Liver (tissue), 9 donors: ENCODE measurements around the gene HSH2D. TPM values are rescaled to one million over a fixed set of nuclear protein-coding genes. Genes with fewer than 3 reads are reported as not detected.
"Not testable (repeated sequence)": the region's sequence is repeated elsewhere in the genome, so short reads cannot be mapped to it uniquely, and the experiment has no call there.

ENCODE experiments used
- DNase-seq: peaks from one replicate; pipeline ENCODE4 v3.0.0-alpha.2; 2017; ENCODE audit warnings: low spot score
- H3K27ac ChIP-seq, 2 donors: one replicate each; pipeline ENCODE4 v1.7.0; 2013; ENCODE audit warnings: inconsistent platforms in 2 of 2, low read length in 2 of 2, control low read depth in 1 of 2, low read depth in 1 of 2, mild to moderate bottlenecking in 1 of 2
- H3K27me3 ChIP-seq, 4 donors: one replicate each; pipeline versions ENCODE4 v1.6.1 to v1.7.0; 2013; ENCODE audit warnings: low read length in 3 of 4, inconsistent platforms in 1 of 4, mild to moderate bottlenecking in 1 of 4, moderate library complexity in 1 of 4; ENCODE audit not compliant: control insufficient read depth in 4 of 4, insufficient read depth in 4 of 4
- H3K36me3 ChIP-seq, 4 donors: one replicate each; pipeline versions ENCODE4 v1.6.1 to v1.7.0; 2013; ENCODE audit warnings: low read length in 3 of 4, mild to moderate bottlenecking in 3 of 4, low read depth in 1 of 4, moderate library complexity in 1 of 4; ENCODE audit not compliant: control insufficient read depth in 4 of 4, insufficient read depth in 3 of 4
- H3K4me1 ChIP-seq, 4 donors: one replicate each; pipeline versions ENCODE4 v1.6.1 to v1.7.0; 2013; ENCODE audit warnings: low read length in 3 of 4, mild to moderate bottlenecking in 3 of 4, moderate library complexity in 1 of 4; ENCODE audit not compliant: control insufficient read depth in 4 of 4, insufficient read depth in 4 of 4
- H3K4me3 ChIP-seq, 3 donors: one replicate each; pipeline versions ENCODE4 v1.6.1 to v1.7.0; 2013; ENCODE audit warnings: low read length in 3 of 3, control low read depth in 1 of 3, low read depth in 1 of 3, mild to moderate bottlenecking in 1 of 3
- H3K9ac ChIP-seq, 2 donors: one replicate each; pipeline ENCODE4 v1.7.0; 2013; ENCODE audit warnings: low read length in 2 of 2, mild to moderate bottlenecking in 2 of 2, moderate library complexity in 2 of 2, control low read depth in 1 of 2, low read depth in 1 of 2
- H3K9me3 ChIP-seq, 4 donors: one replicate each; pipeline versions ENCODE4 v1.6.1 to v1.7.0; 2013; ENCODE audit warnings: low read length in 3 of 4; ENCODE audit not compliant: control insufficient read depth in 4 of 4
- ATF3 ChIP-seq: IDR thresholded peaks from 2 replicates; pipeline ENCODE4 v1.6.1; 2016; ENCODE audit warnings: antibody characterized with exemption
- EGR1 ChIP-seq, 2 donors: IDR thresholded peaks; 2 replicates each; pipeline ENCODE4 v1.6.1; 2016 to 2018; ENCODE audit warnings: antibody characterized with exemption in 2 of 2, low read depth in 2 of 2
- FOXA1 ChIP-seq: IDR thresholded peaks from 2 replicates; pipeline ENCODE4 v1.6.1; 2016; ENCODE audit warnings: antibody characterized with exemption
- FOXA2 ChIP-seq: IDR thresholded peaks from 2 replicates; pipeline ENCODE4 v1.6.1; 2016; ENCODE audit warnings: antibody characterized with exemption
- GABPA ChIP-seq, 2 donors: IDR thresholded peaks in 1 of 2; conservative IDR thresholded peaks in 1 of 2; 2 replicates each; pipeline ENCODE4 v1.6.1; 2016; ENCODE audit warnings: antibody characterized with exemption in 2 of 2, mild to moderate bottlenecking in 1 of 2, moderate library complexity in 1 of 2
- HNF4A ChIP-seq, 2 donors: conservative IDR thresholded peaks; 2 replicates each; pipeline ENCODE4 v1.6.1; 2016; ENCODE audit warnings: antibody characterized with exemption in 2 of 2, mild to moderate bottlenecking in 2 of 2
- HNF4G ChIP-seq: IDR thresholded peaks from 2 replicates; pipeline ENCODE4 v1.6.1; 2016; ENCODE audit warnings: antibody characterized with exemption
- JUND ChIP-seq, 2 donors: IDR thresholded peaks; 2 replicates each; pipeline ENCODE4 v1.6.1; 2016; ENCODE audit warnings: antibody characterized with exemption in 2 of 2
- RAD21 ChIP-seq, 2 donors: IDR thresholded peaks; 2 replicates each; pipeline ENCODE4 v1.6.1; 2016; ENCODE audit warnings: antibody characterized with exemption in 2 of 2, mild to moderate bottlenecking in 2 of 2
- REST ChIP-seq: IDR thresholded peaks from 2 replicates; pipeline ENCODE4 v1.6.1; 2016; ENCODE audit warnings: antibody characterized with exemption, mild to moderate bottlenecking
- RXRA ChIP-seq, 2 donors: IDR thresholded peaks; 2 replicates each; pipeline ENCODE4 v1.6.1; 2017 to 2018; ENCODE audit warnings: antibody characterized with exemption in 2 of 2, mild to moderate bottlenecking in 1 of 2
- TAF1 ChIP-seq: conservative IDR thresholded peaks from 2 replicates; pipeline ENCODE4 v1.6.1; 2016; ENCODE audit warnings: antibody characterized with exemption, mild to moderate bottlenecking
- YY1 ChIP-seq: IDR thresholded peaks from 2 replicates; pipeline ENCODE4 v1.6.1; 2016; ENCODE audit warnings: antibody characterized with exemption, mild to moderate bottlenecking
- WGBS: extraction: QIAGEN DNeasy Blood & Tissue Kit; methylation state at CpG from one replicate; pipeline ENCODE4 v1.1.7; 2013; 5-methylcytosine and 5-hydroxymethylcytosine counted together
- polyA plus RNA-seq, 2 donors: library from polyadenylated mRNA; stranded (reverse) in 1 of 2; unstranded in 1 of 2; fragments of 200-250 nt in 1 of 2; fragments of >200 nt in 1 of 2; fragmentation: Nextera tagmentation in 1 of 2; extraction: Ambion mirVana in 1 of 2; gene quantifications; one replicate each; pipeline versions ENCODE4 v1.2.1 to v1.2.3, GENCODE V29; 2013 to 2015
- total RNA-seq, 2 donors: library from RNA; depleted of rRNA; stranded (reverse); fragments of >200 nt; gene quantifications; one replicate each; pipeline ENCODE4 v1.2.3, GENCODE V29; 2014
- donor health status: healthy.
- donor health status: healthy.
- donor health status: healthy.
- donor health status: healthy.
- donor health status: healthy.

HSH2D gene
- total and polyA plus RNA-seq, 4 donors: 0.33 to 2.9 (median 1.2) TPM

GRCh38 chr19:16098821-16099220, 44.7 kb upstream of the HSH2D start:
- H3K4me1 ChIP-seq: peaks cover 0 to 8% (median 4%) of the 10 kb centered on the region in 4 donors
- H3K9ac ChIP-seq: no peak overlapping the region
- H3K36me3 ChIP-seq: peaks cover 0 to 7% (median 0%) of the 10 kb centered on the region in 4 donors
- H3K9me3 ChIP-seq: no peaks in the 10 kb centered on the region
- WGBS: 96% methylated on average over 6 of the region's 6 CpGs
- H3K27me3 ChIP-seq: no peaks in the 10 kb centered on the region
- H3K27ac ChIP-seq: no peak overlapping the region
- no peak overlapping the region for H3K4me3 ChIP-seq
- DNase-seq: no peak
- TF ChIP-seq RAD21 (IDR thresholded peaks at IDR 0.05) (no peak), YY1 (no peak), HNF4A (conservative IDR thresholded peaks at IDR 0.05) (no peak), REST (no peak), ATF3 (no peak)

GRCh38 chr19:16099314-16099965, 44.0 kb upstream of the HSH2D start:
- H3K4me3 ChIP-seq, H3K27ac ChIP-seq, H3K27me3 ChIP-seq, H3K4me1 ChIP-seq, H3K9me3 ChIP-seq, DNase-seq, H3K36me3 ChIP-seq, H3K9ac ChIP-seq: not testable (repeated sequence)
- 87% methylated on average over 8 of the region's 8 CpGs for WGBS

- WGBS: 86% methylated on average over 4 of the region's 4 CpGs
- no peak for TF ChIP-seq FOXA2
- no peak for TF ChIP-seq TAF1
- no peak for TF ChIP-seq RXRA (IDR thresholded peaks at IDR 0.05)
- TF ChIP-seq HNF4G: no peak
- no peak for TF ChIP-seq FOXA1
- TF ChIP-seq GABPA (IDR thresholded peaks at IDR 0.05 in 1 of 2, conservative IDR thresholded peaks at IDR 0.05 in 1 of 2): no peak
- TF ChIP-seq YY1: no peak
- TF ChIP-seq HNF4A (conservative IDR thresholded peaks at IDR 0.05): no peak
- TF ChIP-seq RAD21 (IDR thresholded peaks at IDR 0.05): no peak
- TF ChIP-seq REST: no peak
- TF ChIP-seq EGR1 (IDR thresholded peaks at IDR 0.05; ENCODE audit: low read depth in 2 of 2): no peak
- no peak for TF ChIP-seq JUND (IDR thresholded peaks at IDR 0.05)
- no peak for DNase-seq
- Histone ChIP-seq H3K4me3 (no peak overlapping the region), H3K27ac (no peak overlapping the region), H3K27me3 (no peaks in the 10 kb centered on the region), H3K9ac (no peak overlapping the region), H3K36me3 (peaks cover 0 to 5% (median 0%) of the 10 kb centered on the region in 4 donors), H3K9me3 (no peaks in the 10 kb centered on the region), H3K4me1 (peaks cover 0 to 1% (median 0%) of the 10 kb centered on the region in 4 donors)
These were observed 43.0 kb upstream of the HSH2D start for GRCh38 chr19:16100524-16100923.
